Activated CD8-positive, alpha-beta memory T cell treated with anti-CD3 and anti-CD28 coated beads for 1 hour (primary cell): Measurements from ENCODE around the gene PNKP.

Experiments
- DNase-seq, 2 donors: peaks; one replicate each; pipeline ENCODE4 v3.0.0-alpha.2; 2020; ENCODE audit warnings: low read depth in 1 of 2; ENCODE audit errors: extremely low read depth in 1 of 2

The PNKP gene

DNA sequence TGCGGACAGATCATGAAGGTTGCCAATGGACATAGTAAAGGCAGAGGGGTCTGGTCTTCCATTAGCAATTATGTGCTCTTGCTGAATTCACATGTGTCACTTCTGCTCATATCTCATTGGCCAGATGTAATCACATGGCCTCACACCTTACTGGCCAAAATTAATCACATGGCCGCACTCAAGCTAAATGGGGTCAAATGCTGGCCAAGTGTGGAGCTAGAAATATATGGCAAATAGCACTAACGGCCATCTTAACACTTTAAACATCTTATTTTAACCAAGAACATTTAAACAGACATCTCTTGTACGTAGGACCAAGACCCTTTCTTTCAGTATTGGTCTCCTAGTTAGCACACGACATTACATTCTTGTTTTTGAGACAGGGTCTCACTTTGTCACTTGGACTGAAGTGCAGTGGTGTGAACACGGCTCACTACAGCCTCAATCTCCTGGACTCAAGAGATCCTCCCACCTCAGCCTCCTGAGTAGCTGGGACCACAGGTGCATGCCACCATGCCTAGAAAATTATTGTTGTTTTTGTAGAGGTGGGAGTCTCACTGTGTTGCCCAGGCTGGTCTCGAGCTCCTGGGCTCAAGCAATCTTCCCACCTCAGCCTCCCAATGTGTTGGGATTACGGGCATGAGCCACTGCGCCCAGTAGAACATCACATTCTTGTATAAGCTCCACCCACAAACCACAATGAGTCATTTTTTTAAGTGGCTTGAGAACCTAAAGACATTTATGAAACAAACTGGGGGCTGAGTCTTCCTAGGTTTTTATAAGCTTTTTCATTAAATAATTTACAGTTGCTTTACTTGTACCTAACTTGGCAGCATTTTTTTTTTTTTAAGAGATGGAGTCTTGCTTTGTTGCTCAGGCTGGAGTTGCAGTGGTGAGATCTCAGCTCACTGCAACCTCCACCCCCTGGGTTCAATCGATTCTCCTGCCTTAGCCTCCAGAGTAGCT is 19.4 kb downstream of the PNKP start:
- DNase-seq = no peak

GRCh38 chr19:49846408-49846807 is 21.0 kb downstream of the PNKP start:
- DNase-seq = no peak

GRCh38 chr19:49845414-49845813 is 22.0 kb downstream of the PNKP start:
- no peak for DNase-seq

- no peak for DNase-seq
Observed at GRCh38 chr19:49844138-49845095, 23.0 kb downstream of the PNKP start.

DNA sequence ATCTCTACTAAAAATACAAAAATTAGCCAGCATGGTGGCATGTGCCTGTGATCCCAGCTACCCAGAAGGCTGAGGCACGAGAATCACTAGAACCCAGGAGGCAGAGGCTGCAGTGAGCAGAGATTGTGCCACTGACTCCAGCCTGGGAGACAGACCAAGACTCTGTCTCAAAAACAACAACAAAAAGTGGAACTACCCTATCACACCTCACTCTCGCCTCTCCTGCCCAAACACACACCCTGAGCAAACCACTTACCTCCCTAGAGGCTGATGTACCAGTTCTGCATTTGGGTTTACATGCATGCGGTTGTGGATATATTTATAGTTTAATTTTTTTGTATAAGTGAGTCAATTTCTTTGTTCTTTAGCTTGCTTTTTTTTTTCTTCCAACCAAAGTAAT is 24.1 kb downstream of the PNKP start:
- DNase-seq = no peak

GRCh38 chr19:49840736-49841249 is 26.6 kb downstream of the PNKP start:
- DNase-seq = no peak

DNA sequence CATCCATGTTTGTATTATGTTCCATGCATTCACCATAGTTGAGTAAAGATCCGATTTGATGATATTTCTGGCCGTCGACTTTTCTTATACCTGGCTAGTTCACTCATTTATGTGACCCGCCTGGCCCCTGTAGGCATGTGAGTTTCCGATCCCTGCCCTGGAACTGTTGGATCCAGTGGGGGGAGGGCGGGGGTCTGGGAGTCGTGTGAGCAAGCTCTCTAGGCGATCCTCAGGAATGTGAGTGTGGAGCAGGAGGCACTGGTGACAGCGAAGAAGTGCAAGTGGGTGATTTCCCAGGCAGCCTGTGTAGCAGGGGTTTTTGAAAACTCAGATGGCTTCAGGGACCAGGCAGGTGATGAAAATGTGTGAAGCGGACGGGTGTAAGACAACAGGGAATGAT is 27.1 kb downstream of the PNKP start:
- no peak for DNase-seq

- no peak for DNase-seq
Observed at GRCh38 chr19:49839713-49840112, 27.7 kb downstream of the PNKP start.

DNA sequence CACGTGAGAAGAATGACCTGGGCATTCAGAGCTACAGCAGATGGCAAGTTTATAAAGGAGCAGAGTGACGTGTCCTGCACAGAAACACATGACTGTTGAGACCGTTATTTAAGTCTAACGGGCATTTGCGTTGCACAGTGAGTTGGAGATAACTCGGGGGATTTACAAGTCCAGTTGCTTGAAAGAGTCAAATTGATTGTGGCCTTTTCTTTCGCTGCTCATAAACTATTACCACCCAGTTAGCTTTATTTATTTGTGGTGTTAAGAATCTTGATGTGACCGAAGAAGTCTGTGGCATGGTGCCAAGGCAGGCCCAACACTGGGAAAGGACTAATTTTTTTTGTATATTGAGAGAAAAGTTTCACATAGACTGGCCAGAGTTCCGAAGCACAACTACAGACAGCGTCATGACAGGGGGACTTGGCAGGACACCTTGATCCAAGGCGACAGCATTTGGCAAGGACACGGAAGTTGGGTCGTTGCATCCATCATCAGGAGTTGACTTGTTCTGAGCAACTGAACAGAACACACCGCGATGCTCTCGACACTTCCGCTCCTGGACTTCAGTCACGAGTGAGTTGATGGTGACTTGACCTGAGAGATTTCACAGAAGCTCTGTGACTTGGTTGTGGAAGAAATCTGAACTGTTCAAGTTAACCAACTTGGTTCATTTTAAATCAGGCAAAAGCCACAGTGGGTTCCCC is 28.3 kb downstream of the PNKP start:
- no peak for DNase-seq

DNA sequence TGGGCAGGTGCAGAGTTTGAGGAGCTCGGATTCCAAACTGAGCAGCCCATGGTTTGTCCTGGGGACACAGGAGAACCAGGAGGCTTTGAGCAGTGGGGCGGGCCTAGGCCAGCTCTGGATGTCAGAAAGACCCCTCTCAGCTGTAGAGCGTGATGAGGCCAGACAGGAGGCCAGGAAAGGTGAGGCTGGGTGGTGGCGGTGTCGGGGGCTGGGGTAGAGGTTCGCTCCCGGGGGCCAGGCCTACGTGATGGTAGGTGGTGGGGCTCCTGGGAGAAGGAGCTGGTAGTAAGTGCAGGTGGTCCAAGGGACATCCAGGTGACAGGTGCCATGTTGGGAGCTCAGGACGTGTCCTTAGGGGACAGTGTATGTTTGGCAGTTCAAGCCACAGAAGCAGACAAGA is 30.0 kb downstream of the PNKP start:
- no peak for DNase-seq

- DNase-seq = no peak
Observed at GRCh38 chr19:49837009-49837310, 30.4 kb downstream of the PNKP start.

GRCh38 chr19:49836176-49837008 is 31.0 kb downstream of the PNKP start:
- DNase-seq = no peak

GRCh38 chr19:49835562-49835961 is 31.8 kb downstream of the PNKP start:
- DNase-seq = no peak

DNA sequence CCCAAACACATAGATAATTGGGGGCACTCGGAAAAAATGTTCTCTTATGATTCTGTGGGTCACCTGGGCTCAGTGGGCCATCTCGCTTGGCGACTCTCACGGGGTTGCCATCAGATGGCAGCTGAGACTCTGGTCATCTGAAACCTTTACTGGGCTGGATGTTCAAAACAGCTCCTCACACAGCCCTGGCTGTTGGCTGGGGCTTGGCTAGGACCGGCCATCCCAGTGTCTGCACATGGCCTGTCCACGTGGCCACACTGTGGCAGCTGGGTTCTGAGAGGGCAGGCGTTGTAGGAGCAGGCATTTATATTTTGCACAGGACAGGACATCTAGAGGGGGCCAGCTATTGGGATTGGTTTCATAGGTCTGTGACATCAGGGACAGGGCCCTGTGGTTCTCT is 33.8 kb downstream of the PNKP start:
- DNase-seq = no peak

GRCh38 chr19:49832556-49832955 is 34.8 kb downstream of the PNKP start:
- no peak for DNase-seq

DNA sequence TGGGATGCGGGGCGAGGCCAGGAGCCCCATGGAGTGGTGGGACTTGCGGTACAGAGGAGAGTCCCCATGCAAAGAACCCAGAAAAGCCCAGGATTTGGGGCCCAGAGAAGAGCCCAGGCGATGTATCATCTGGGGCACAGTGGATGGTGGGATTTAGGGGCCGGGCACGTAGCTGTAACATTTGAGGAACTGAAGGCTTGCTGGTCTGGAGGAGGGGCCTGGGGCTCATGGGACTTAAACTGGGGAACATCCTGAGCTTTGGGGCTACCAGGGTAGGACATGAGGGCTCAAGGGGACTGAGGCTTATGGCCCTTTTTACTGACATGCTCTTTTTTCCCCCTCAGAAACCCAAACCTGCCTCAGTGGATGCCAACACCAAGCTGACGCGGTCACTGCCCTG is 35.8 kb downstream of the PNKP start:
- DNase-seq = no peak

DNA sequence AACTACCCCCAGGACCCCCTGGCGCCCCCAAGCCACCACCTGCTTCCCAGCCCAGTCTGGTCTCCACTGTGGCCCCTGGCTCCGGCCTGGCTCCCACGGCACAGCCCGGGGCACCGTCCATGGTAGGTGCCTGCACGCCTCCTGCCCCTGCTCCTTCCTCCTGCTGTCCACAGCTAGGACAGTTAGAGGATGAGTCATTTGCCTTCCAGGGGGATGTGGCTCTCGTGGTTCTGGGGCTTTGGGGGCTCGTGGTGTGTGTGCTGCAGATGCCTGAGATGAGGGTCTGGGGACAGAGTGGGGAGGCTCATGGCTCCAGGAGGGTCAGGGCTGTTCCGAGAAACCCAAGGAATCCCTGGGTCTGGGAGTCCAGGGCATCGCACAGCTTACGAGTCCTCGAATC is 36.6 kb downstream of the PNKP start:
- DNase-seq = no peak

DNA sequence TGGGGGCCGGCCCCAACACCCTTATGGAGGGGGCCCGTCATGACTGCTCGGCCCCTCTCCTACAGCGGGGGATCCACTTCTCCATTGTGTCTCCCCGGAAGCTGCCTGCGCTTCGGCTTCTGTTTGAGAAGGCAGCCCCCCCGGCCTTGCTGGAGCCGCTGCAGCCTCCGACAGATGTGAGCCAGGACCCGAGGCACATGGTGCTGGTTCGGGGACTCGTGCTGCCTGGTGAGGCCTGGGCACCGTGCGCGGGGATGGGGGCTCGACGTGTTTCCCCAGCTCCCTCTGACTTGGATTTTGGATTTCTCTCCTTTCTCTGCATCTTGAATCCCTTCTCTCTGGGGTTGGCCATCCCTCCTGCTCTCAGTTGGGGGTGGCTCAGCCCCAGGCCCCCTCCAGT is 37.7 kb downstream of the PNKP start:
- no peak for DNase-seq

GRCh38 chr19:49829200-49829599 is 38.2 kb downstream of the PNKP start:
- no peak for DNase-seq

DNA sequence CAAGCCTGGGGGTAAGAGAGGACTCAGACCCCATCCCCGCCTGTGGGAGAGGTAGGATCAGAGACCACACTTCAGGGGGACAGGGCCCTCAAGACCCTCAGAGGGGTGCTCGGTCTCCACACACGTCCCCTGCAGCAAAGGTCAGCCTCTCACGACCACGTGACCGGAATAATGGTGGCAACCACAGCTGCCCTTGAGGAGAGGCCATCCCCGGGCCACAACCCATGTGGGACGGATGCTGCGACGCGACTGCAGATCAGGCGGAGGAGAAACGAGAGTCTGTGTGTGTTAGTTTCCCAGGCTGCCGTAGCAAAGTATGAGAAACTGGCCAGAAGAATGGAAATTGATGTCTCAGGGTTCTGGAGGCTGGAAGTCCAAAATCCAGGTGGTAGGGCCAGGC is 40.3 kb downstream of the PNKP start:
- no peak for DNase-seq
